ENCODE results near the gene PDGFRA. TPM values are rescaled to one million over a fixed set of nuclear protein-coding genes. Genes with fewer than 3 reads are reported as not detected.

PDGFRA gene
- 0.98 and 2.1 TPM in 2 replicates for total RNA-seq (2014; rRNA removed)
- polyA plus RNA-seq (2012), result 1.8 TPM

DNA sequence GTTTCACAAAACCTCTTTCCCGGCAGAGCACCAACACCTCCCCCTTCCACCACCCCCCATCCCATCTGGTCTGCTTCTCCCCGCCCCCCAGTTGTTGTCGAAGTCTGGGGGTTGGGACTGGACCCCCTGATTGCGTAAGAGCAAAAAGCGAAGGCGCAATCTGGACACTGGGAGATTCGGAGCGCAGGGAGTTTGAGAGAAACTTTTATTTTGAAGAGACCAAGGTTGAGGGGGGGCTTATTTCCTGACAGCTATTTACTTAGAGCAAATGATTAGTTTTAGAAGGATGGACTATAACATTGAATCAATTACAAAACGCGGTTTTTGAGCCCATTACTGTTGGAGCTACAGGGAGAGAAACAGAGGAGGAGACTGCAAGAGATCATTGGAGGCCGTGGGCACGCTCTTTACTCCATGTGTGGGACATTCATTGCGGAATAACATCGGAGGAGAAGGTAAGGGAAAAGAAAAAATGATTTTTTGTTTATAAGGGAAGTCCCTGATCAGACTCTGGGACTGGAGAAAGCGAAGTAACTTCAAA is at the start of gene PDGFRA:
Gene PDGFRA (plus strand): TSS at position 333 of the 541 bp plus-strand sequence. CDS start 29,476 bp downstream, outside the sequence.
- no peak for DNase-seq (ENCODE audit: low read depth)

DNA sequence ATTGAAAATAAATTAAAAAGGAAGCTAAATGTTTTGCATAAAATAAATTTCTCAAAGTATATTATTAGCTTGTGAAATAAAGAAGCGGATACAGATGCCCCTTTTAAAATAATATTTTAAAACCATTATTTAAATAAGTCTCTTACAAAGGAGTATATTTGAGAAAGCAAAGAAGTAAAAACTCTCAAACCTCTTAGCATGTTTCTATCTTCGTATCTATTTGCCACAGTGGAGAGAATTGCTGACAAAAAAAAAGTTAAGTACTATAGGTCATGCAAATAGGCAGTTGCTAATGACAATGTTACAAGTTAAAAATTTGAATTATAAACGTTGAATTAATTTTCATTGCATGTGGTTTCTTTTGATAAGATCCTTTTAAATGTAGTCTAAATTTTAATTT is 44.5 kb upstream of the PDGFRA start:
- no peak for DNase-seq (ENCODE audit: low read depth)

DNA sequence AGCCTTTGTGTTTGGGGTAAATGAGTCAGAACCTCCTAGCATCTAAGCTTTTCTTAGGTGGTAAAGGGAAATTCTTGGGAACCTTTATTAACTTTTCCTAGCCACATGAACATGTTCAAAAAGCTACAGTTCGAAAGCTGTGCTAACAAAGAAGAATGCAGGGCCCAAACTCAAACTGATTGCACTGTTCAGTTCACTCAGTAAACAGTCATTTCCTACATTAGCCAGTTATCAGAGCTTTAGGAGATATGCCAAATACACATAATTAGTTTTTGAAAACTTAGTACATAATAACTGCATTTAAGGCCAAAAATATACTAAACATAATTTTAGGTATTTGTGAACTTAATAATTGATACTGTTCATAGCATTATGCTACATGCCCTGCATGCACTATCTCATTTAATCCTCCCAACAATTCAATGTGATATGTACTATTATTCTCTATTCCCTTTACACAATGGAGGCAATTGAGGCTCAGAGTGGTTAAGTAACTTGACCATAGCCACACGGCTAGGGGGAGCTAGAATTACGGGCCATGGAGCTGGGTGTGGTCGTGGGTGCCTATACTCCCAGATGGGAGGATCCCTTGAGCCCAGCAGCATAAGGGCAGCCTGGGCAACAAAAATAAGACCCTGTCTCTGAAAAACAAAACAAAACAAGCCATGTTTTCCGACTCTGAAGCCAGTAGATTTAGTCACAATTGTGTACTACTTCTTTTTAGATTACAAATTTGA is 43.9 kb upstream of the PDGFRA start:
- DNase-seq (ENCODE audit: low read depth), result no peak

DNA sequence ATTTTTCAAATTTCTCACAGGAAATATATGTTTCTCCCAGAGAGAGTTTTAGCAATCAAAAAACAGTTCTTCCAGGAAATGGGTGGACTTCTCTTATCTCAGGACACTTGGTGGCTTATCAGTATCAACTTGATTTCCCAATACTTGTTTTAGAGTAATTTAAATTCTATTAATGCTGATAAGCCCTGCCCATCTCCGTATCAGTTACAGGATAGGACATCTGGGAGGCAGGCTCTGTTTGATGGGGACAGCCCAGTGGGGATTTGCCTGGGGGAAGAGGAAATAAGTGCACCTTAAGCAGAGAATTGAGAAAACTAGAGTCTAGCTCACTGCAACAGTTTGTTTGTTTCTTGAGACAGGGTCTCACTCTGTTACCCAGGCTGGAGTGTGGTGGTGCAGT is 43.2 kb upstream of the PDGFRA start:
- no peak for DNase-seq (ENCODE audit: low read depth)

DNA sequence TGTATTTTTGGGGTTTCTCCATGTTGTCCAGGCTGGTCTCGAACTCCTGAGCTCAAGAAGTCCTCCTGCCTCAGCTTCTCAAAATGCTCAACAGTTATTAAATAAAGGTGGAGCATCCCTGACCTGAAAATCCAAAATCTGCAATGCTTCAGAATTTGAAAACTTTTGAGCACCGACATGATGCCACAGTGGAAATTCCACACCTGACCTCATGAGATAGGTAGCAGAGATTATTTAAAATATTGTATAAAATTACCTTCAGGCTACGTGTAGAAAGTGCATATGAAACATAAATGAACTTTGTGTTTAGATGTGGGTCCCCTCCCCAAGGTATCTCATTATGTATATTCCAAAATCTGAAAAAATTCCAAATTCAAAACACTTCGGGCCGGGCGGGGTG is 42.7 kb upstream of the PDGFRA start:
- DNase-seq (ENCODE audit: low read depth), result no peak

DNA sequence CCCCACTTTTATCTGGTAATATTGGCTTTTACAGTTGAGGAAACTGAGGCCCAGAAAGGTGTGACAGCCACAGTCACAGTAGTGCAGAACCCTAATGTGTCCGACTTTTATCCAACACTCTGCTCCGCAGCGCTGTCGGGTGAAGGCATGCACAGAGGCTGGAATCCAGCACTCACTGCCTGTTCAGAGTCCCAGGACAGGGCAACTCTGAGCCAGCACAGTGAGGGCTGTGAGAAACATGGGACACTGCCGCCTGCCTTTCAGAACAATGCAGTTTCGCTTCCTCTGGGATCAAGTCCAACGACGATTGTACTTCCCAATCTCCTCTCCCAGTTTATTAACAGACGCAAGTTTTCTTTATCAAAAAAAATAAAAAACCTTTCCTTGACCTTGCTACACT is 41.9 kb upstream of the PDGFRA start:
- no peak for DNase-seq (ENCODE audit: low read depth)

DNA sequence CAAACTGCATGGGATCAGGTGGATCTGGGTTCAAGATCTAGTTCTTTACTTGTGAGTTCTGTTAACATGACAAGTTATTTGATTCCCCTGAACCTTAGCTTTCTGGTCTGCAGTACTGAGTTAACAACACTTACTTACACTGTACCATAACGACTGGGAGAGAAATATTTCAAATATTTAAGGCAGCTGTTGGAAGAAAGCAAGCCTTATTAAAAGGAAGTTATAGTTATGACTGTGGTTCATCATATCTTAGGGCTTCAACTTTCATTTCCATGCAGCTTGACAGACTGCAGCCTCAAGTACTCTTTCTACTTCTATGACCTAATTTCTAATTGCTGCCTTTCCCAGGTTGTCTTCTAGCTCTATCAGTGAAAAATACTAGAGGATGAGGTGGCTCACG is 40.0 kb upstream of the PDGFRA start:
- peak; percentile 49 for DNase-seq (ENCODE audit: low read depth)

DNA sequence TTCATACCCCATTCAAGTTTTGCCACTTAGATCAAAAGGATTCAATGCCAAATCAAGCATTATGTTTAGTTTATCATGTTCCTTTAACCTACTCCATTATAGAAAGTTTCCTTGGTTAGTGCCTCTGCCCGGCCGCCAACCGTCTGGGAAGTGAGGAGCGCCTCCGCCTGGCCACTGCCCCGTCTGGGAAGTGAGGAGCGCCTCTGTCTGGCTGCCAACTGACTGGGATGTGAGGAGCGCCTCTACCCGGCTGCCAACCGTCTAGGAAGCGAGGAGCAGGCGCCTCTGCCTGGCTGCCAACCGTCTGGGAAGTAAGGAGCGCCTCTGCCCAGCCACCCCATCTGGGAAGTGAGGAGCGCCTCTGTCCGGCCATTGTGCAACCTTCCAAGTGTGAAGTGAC is 36.3 kb upstream of the PDGFRA start:
- no peak for DNase-seq (ENCODE audit: low read depth)

DNA sequence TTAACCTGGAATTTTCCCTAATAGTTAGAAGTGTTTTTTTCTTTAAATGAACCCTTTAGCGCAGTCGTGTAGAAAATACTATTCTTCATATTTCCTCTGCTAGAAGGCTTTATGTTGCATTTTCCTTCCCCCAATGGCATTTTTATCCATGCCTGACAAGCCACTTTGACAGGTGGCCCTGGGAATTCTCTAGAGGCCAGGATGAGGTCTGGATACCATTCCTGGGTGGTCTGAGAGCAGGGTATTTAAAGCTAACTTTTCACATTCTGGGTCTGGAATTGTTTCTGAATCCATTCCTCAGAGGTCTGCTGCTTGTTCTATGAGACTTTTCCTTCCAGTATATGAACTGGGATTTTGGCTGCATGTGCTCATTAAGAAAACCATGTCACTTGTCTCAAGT is 31.2 kb upstream of the PDGFRA start:
- no peak for DNase-seq (ENCODE audit: low read depth)

DNA sequence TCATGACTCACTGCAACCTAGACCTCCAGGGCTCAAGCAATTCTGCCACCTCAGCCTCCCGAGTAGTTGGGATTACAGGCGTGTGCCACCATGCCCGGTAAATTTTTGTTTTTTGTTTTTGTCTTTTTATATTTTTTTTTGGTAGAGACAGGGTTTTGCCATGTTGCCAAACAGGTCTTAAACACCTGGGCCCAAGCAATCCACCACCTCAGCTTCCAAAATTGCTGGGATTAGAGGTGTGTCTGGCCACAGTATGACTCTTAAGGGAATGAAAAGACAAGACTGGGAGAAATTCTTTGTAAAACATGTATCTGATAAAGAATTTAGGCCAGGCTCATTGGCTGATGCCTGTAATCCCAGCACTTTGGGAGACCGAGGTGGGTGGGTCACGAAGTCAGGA is 29.2 kb upstream of the PDGFRA start:
- no peak for DNase-seq (ENCODE audit: low read depth)

DNA sequence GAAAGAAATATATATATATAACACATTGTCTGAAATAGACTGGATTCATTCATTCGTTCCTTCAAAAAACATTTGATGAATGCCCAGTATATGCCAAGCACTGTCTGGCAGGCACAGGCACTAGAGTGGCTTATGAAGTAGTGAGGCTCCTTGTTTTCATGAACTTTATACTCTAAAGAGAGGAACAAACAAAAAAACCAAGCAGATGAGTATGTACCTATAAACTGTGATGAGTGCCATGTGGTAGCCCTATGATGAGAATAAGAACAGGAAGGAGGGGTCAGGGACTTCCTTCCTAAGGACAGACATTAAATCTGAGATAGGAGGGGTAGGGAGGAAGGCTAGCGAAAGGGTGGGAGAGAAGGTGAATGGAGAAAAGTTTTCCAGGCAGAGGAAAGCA is 19.5 kb upstream of the PDGFRA start:
- no peak for DNase-seq (ENCODE audit: low read depth)

DNA sequence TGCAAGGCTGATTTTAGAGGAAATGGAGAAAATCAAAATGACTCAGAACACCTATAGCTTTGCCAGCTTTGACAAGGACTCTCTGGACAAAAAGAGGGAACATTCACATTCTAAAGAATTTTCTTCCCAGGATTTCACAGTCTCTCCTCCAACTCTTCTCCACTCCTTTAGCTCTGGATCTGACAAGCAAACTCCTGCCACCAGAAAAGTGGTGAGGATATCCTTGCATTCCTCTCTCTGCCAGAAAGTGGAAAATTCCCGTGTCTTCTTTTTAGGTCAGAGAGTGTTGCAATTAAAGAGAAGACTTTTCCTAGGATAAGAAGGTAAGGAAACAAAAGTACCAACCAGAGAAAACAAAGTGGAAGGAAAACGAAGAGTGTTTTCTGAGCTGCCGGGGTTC is 16.1 kb upstream of the PDGFRA start:
- DNase-seq (ENCODE audit: low read depth), result no peak

DNA sequence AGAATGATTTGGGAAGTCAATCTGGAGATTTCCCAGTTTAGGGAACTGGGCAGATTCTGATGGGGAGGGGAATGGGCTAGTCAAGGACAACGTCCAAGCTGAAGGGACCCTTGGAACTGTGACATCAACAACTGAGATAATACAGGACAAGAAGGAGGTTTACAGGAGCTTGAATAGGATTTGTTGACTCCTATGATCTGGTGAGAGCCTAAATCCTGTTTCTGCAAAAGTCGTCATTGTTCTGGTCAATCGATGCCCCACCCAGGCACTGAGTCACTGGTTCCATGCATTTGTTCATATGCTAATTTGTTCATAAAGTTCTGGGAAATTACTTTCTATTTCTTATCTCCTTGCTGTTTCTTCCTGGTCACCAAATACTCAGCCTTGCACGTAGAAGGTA is 15.3 kb upstream of the PDGFRA start:
- no peak for DNase-seq (ENCODE audit: low read depth)

DNA sequence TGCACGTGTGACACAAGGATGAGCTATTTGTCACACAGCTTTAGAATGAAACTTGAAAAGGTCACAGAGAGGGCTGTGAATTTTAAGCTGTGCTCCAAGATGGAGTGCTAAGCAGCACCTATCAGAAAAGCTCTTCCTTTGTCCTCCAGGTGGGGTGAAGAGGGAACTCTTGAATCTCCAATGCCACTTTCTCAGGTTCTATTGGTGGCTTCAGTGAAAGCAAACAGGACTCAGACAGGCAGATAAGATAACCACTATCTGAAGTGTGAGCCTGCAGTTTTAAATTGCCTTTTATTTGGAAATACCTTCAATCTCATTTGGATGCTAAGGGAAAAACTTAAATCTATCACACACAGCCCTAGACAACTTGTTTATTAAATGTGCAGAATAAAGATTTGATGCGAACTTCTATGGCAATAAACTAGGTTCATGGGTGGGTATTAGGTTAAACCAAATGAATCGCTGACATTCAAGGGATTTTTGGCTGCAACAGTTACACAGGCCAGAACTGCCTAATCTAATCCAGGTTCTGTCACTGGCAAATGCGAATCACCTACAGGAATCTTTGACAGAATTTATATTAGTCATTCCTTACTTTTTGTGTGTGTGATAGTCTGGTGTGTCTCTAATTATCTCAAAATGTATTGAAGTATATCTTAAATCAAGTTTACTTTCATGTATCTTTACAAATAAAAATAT is 13.6 kb upstream of the PDGFRA start:
- DNase-seq (ENCODE audit: low read depth), result no peak

DNA sequence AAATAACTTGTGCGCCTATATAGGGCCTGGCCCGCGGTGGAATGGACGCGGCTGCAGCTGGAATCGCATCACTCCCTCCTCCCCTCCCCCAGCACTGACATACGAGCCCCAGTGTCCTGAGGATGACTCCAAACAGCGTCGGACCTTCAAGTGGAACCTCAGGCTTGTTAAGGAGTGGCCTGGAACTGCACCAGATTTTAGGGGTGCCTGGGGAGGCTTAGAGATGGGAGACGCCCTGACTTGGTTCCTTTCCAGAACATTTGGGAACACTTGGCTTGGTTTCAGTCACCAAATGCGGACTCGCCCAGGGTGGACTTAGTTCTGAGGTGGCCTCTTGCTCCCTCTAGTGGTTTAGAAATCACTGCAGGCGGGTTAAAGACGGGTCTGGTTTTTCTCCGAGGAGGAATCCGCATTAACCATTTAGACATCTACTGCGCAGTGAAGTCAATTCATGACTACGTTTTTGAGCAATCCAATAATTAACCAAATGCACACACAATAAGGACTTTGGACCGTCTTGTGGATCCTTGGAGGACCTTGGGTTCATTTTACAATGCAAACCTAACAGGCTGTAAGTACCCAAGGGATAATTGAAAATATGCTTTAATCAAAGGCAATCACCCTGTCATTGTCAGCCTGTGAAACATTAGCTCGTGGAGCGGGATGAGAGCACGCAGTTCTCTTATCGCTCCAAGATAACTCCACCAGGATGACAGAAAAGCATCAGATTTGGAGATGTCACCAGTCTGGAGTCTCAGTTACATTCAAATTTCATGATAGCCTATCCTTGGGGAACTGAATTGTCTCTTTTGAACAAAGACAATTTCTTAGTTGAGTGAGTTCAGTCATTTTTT is 11.2 kb upstream of the PDGFRA start:
- peak; percentile 85 for DNase-seq (ENCODE audit: low read depth)

DNA sequence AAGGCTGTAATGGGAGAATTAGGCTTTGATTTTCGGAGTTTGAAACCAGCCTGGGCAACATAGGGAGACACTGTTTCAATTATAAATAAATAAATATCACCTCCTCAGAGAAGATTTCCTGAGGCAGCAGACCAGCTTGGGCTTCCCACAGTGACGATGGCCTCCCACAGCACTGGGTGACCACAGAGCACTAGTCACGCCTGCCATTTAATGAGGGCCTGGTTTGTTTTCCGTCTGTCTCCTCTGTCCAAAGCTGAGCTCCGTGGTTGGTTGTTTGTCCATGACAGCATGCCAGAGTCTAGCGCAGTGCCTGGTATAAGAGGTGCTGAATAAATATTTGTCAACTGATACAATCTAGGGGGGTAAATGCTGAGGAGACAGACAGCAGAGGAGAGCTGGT is 10.4 kb upstream of the PDGFRA start:
- DNase-seq (ENCODE audit: low read depth), result no peak

DNA sequence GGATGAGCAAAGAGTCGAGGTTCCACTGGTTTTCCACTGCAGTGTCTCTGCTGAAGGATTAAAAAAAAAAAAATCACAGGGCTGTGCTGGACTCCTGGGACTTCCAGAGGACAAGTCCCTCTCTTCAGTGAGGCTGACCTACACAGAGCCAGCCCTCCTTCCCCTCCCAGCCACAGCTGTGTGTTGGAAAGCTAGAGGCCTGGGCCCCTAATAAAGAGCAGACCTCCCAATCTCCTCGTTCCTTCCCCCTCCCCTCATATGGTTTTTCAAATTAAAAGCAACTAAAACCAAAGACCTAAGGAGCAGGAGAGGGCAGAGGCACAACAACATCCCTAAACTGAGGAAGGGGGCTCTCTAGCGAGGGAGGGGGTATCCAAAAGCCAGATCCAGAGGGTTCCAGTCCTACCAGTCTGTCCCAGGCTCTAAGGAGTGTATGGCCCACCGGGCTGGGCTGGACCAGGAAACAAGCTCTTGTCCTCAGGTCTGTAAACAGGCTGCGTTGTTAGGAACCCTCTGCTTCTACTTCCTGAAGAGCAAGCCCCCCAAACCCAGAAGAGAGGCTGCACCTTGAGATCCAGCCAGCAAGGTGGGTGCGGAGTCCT is 4.0 kb upstream of the PDGFRA start:
- DNase-seq (ENCODE audit: low read depth), result no peak

DNA sequence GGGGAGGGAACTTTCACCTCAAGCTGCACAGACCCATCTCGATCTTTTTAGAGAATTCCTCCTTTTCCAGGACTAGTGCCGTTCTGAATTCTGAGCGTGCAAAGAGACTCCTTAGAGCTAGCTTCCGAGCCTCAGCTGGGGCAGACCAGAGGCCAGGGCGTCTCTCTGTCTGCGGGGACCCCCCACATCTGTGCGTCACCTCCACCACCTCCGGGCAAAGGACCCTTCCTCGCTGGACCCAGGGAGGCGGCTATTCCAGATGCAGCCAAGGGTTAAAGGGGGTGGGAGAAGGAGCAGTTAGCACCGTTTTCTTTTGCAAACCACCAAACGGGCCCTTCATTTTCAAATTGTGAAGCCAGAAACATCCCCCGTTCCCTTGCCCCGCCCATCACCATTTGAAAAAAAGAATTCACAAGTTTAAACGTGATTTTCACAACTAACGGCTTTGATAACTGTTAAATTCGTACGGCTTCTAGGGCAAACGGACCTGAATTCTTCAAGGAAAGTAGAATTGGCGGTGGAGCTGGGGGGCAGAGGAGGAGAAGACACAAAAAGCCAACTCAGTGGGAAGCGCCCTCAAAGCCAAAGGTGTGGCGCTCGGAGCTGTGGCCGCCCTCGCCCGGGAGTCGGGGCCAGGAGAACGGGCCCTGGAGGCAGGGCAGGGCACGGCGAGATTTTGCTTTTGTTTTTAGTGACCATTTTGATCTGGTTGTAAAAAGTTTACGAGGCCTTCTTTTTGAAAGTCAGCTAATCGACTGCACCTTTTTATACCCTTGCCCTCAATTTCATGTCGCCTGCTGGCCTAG is 3.3 kb upstream of the PDGFRA start:
- DNase-seq (ENCODE audit: low read depth), result no peak

DNA sequence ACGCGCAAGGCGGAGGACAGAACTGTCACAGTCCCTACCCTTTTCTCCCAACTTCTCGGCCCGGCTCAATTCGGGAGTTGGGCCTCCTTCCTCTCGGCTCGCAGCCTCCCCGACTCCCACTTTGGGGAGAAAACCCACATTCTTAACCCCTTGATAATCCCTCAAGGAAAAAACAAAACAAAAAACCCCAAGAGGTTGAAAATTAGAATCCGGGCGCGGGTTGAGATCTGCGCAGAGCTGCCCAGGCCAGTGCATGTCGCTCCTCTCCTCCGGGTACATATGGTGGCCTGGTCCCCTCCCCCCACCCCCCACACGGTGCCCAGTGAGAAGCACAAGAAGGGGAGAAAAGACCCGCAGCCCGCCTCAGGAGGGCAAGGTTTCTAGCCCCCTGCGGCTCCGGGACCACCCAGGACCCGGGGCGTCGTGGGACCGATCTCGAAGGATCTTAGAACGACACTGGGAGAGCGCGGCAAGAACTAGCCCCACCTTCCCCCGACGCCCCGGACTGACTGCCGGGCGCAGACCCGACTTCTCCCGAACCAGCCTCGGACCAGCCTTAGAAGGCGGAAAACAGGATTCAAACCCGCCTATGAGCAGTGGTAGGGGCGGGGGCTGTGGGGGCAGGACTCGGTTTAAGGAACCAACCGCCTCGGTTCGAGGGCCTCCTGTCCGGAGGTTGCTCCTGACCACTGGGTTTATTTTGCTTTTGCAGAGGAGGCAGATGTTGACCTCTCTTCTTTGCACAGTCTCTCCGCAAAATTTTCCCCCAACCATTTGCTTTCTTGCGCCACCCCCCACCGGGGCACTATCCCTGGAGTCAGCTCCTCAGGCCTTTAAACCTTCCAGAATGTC is 2.5 kb upstream of the PDGFRA start:
- DNase-seq (ENCODE audit: low read depth), result no peak

Data from LHCN-M2 (cell line).